H1 (cell line): Measurements from ENCODE around the gene CSNK1A1. TPM values are rescaled to one million over a fixed set of nuclear protein-coding genes. Genes with fewer than 3 reads are reported as not detected.

ENCODE experiments used
- CTCF ChIA-PET: fragments of 300-600 bp; sonication (Branson Sonifier 250); formaldehyde crosslinking; loops from one replicate; lab custom pipeline; 2021; ENCODE audit not compliant: partially characterized antibody; lab: Charles Lee
- POLR2A ChIA-PET: fragments of 300-600 bp; sonication (Branson Sonifier 250); formaldehyde crosslinking; loops from one replicate; lab custom pipeline; 2021; ENCODE audit warnings: inconsistent platforms; ENCODE audit not compliant: partially characterized antibody; lab: Charles Lee
- DNase-seq, 2 experiments: peaks; one replicate each; pipeline versions ENCODE4 v3.0.0 to v3.0.0-alpha.2; 2010 to 2022; ENCODE audit warnings: low spot score in 2 of 2, low read depth in 1 of 2, mixed read lengths in 1 of 2
- FAIRE-seq: peaks from 2 replicates; lab custom pipeline; 2011; peaks lifted over from hg19 to GRCh38; lab: Jason Lieb, UNC
- H2AFZ ChIP-seq: 2 replicates; pipeline ENCODE4 v1.8.1; 2012; ENCODE audit warnings: low read length, inconsistent platforms
- H2AK5ac ChIP-seq: 2 replicates; pipeline ENCODE4 v1.6.1; 2013; ENCODE audit warnings: low read depth, low read length
- H2BK120ac ChIP-seq: replicated peaks from 2 replicates; pipeline ENCODE3; 2013; ENCODE audit warnings: low read depth, low read length, inconsistent platforms
- H2BK12ac ChIP-seq: 2 replicates; pipeline ENCODE4 v1.6.1; 2013; ENCODE audit warnings: low read depth, low read length
- H2BK15ac ChIP-seq: 2 replicates; pipeline ENCODE4 v1.6.1; 2013; ENCODE audit warnings: low read length
- H2BK20ac ChIP-seq: 2 replicates; pipeline ENCODE4 v1.6.1; 2013; ENCODE audit warnings: low read length
- H2BK5ac ChIP-seq: 2 replicates; pipeline ENCODE4 v1.6.1; 2013; ENCODE audit warnings: low read depth, low read length
- H3K14ac ChIP-seq: 2 replicates; pipeline ENCODE4 v1.6.1; 2013; ENCODE audit warnings: inconsistent platforms; ENCODE audit not compliant: insufficient read length
- H3K18ac ChIP-seq: 2 replicates; pipeline ENCODE4 v1.6.1; 2013; ENCODE audit warnings: low read length; ENCODE audit errors: extremely low read depth
- H3K23ac ChIP-seq: 2 replicates; pipeline ENCODE4 v1.6.1; 2013; ENCODE audit warnings: inconsistent platforms; ENCODE audit not compliant: insufficient read length
- H3K23me2 ChIP-seq: 2 replicates; pipeline ENCODE4 v1.6.1; 2013; ENCODE audit warnings: low read depth, low read length
- H3K27ac ChIP-seq: 2 replicates; pipeline ENCODE4 v1.6.1; 2011; ENCODE audit warnings: low read depth, low read length, inconsistent platforms
- H3K27me3 ChIP-seq, 4 experiments: replicated peaks in 1 of 4; 1 replicate in 1 of 4; 2 replicates in 3 of 4; pipeline versions ENCODE4 v1.6.1 to v1.8.1; 2011 to 2013; ENCODE audit warnings: low read length in 3 of 4, mild to moderate bottlenecking in 3 of 4, inconsistent platforms in 2 of 4, mixed read lengths in 2 of 4, moderate library complexity in 1 of 4; ENCODE audit not compliant: control insufficient read depth in 3 of 4, insufficient read depth in 3 of 4; ENCODE audit errors: extremely low read depth in 1 of 4
- H3K36me3 ChIP-seq, 4 experiments: 2 replicates each; pipeline versions ENCODE4 v1.6.1 to v1.8.1; 2011 to 2013; ENCODE audit warnings: mild to moderate bottlenecking in 4 of 4, low read length in 3 of 4, moderate library complexity in 2 of 4, control low read depth in 1 of 4, inconsistent platforms in 1 of 4; ENCODE audit not compliant: insufficient read depth in 4 of 4, control insufficient read depth in 2 of 4
- H3K4ac ChIP-seq: replicated peaks from 2 replicates; pipeline ENCODE3; 2013; ENCODE audit warnings: low read length, low read depth, mixed read lengths, inconsistent platforms; ENCODE audit not compliant: insufficient read length
- H3K4me1 ChIP-seq, 4 experiments: replicated peaks in 1 of 4; 1 replicate in 1 of 4; 2 replicates in 3 of 4; pipeline versions ENCODE4 v1.6.1 to v1.8.1; 2011 to 2013; ENCODE audit warnings: low read length in 3 of 4, inconsistent platforms in 2 of 4, mixed read lengths in 1 of 4; ENCODE audit not compliant: insufficient read depth in 4 of 4, control insufficient read depth in 3 of 4
- H3K4me2 ChIP-seq, 2 experiments: 2 replicates each; pipeline versions ENCODE4 v1.6.1 to v1.8.1; 2011 to 2013; ENCODE audit warnings: low read depth in 2 of 2, low read length in 2 of 2, control low read depth in 1 of 2, inconsistent platforms in 1 of 2, mild to moderate bottlenecking in 1 of 2; ENCODE audit not compliant: insufficient read depth in 1 of 2
- H3K4me3 ChIP-seq, 4 experiments: fragments of 200-600, 300-600 bp in 1 of 4; sonication (generic), shearing (Covaris generic), sonication (Bioruptor Twin) in 1 of 4; 2 replicates each; pipeline versions ENCODE4 v1.5.1 to v1.8.1; 2011 to 2016; ENCODE audit warnings: low read length in 4 of 4, low read depth in 3 of 4, control low read depth in 2 of 4, inconsistent platforms in 2 of 4, mild to moderate bottlenecking in 2 of 4, mixed read lengths in 1 of 4, moderate library complexity in 1 of 4; ENCODE audit not compliant: insufficient read depth in 2 of 4; ENCODE audit errors: extremely low read depth in 1 of 4
- H3K56ac ChIP-seq: replicated peaks from 2 replicates; pipeline ENCODE3; 2013; ENCODE audit warnings: low read depth, mild to moderate bottlenecking, mixed read lengths, low read length, inconsistent platforms; ENCODE audit not compliant: insufficient read length
- H3K79me1 ChIP-seq: 2 replicates; pipeline ENCODE4 v1.6.1; 2013; ENCODE audit warnings: low read depth, low read length, control low read depth
- H3K79me2 ChIP-seq, 2 experiments: 2 replicates each; pipeline versions ENCODE4 v1.6.1 to v1.8.1; 2012 to 2013; ENCODE audit warnings: low read length in 2 of 2, mild to moderate bottlenecking in 2 of 2, inconsistent platforms in 1 of 2; ENCODE audit not compliant: insufficient read depth in 2 of 2, control insufficient read depth in 1 of 2
- H3K9ac ChIP-seq, 4 experiments: replicated peaks in 1 of 4; 1 replicate in 1 of 4; 2 replicates in 3 of 4; pipeline versions ENCODE4 v1.6.1 to v1.8.1; 2011 to 2013; ENCODE audit warnings: low read depth in 3 of 4, low read length in 3 of 4, control low read depth in 2 of 4, mild to moderate bottlenecking in 2 of 4, moderate library complexity in 2 of 4, inconsistent platforms in 1 of 4; ENCODE audit errors: extremely low read depth in 1 of 4
- H3K9me3 ChIP-seq, 2 experiments: 2 replicates each; pipeline versions ENCODE4 v1.6.1 to v1.8.1; 2012 to 2013; ENCODE audit warnings: mild to moderate bottlenecking in 2 of 2, moderate library complexity in 2 of 2, control low read depth in 1 of 2, inconsistent platforms in 1 of 2, low read depth in 1 of 2, low read length in 1 of 2, mixed read lengths in 1 of 2; ENCODE audit not compliant: insufficient read depth in 2 of 2
- H4K20me1 ChIP-seq, 2 experiments: replicated peaks in 1 of 2; 2 replicates each; pipeline versions ENCODE3 to v1.8.1; 2011 to 2013; ENCODE audit warnings: inconsistent platforms in 2 of 2, low read length in 2 of 2, mild to moderate bottlenecking in 1 of 2; ENCODE audit not compliant: insufficient read depth in 2 of 2, control insufficient read depth in 1 of 2
- H4K5ac ChIP-seq: 2 replicates; pipeline ENCODE4 v1.6.1; 2013; ENCODE audit warnings: low read length, low read depth, mixed read lengths, inconsistent platforms; ENCODE audit not compliant: insufficient read length
- H4K8ac ChIP-seq: 2 replicates; pipeline ENCODE4 v1.8.0; 2013; ENCODE audit warnings: mild to moderate bottlenecking, moderate library complexity, low read length, inconsistent platforms; ENCODE audit not compliant: insufficient read depth; ENCODE audit errors: extremely low read depth
- H4K91ac ChIP-seq: replicated peaks from 2 replicates; pipeline ENCODE3; 2013; ENCODE audit warnings: low read length, mixed read lengths, inconsistent platforms; ENCODE audit not compliant: insufficient read length
- ATF3 ChIP-seq: IDR thresholded peaks from 2 replicates; pipeline ENCODE4 v1.6.1; 2011; ENCODE audit warnings: low read depth, mild to moderate bottlenecking, low read length; ENCODE audit not compliant: insufficient read depth
- CBX5 ChIP-seq: fragments of 300-800, 300-1000 bp; sonication (generic); IDR thresholded peaks from 2 replicates; pipeline ENCODE4 v1.7.1; 2016; ENCODE audit warnings: antibody characterized with exemption, low read length, low read depth
- CHD1 ChIP-seq: IDR thresholded peaks from 2 replicates; pipeline ENCODE4 v1.6.1; 2012; ENCODE audit warnings: low read depth, low read length, improper control_type of control experiment
- HDAC2 ChIP-seq, 2 experiments: fragments of 300-600 bp in 1 of 2; sonication (generic) in 1 of 2; IDR thresholded peaks; 2 replicates each; pipeline ENCODE4 v1.6.1; 2011 to 2012; ENCODE audit warnings: low read depth in 2 of 2, low read length in 2 of 2, mild to moderate bottlenecking in 2 of 2, moderate library complexity in 2 of 2, borderline replicate concordance in 1 of 2, inconsistent platforms in 1 of 2
- HDAC6 ChIP-seq: IDR thresholded peaks from one replicate; pipeline ENCODE4 v1.7.1; 2012; ENCODE audit warnings: low read depth, mild to moderate bottlenecking, inconsistent platforms, low read length, moderate library complexity
- JUN ChIP-seq: IDR thresholded peaks from 2 replicates; pipeline ENCODE4 v1.6.1; 2011; ENCODE audit warnings: low read depth, mild to moderate bottlenecking, improper control_type of control experiment, low read length
- KDM4A ChIP-seq: IDR thresholded peaks from one replicate; pipeline ENCODE4 v1.7.1; 2012; ENCODE audit warnings: low read depth, mild to moderate bottlenecking, moderate library complexity, low read length, inconsistent platforms; ENCODE audit not compliant: severe bottlenecking
- NANOG ChIP-seq: IDR thresholded peaks from 2 replicates; pipeline ENCODE4 v1.6.1; 2011; ENCODE audit warnings: low read length, low read depth, mild to moderate bottlenecking, inconsistent platforms; ENCODE audit not compliant: insufficient read depth, poor library complexity, severe bottlenecking
- NRF1 ChIP-seq: IDR thresholded peaks from 2 replicates; pipeline ENCODE4 v1.6.1; 2011; ENCODE audit warnings: mild to moderate bottlenecking, low read depth, low read length, improper control_type of control experiment
- POLR2AphosphoS5 ChIP-seq: IDR thresholded peaks from 2 replicates; pipeline ENCODE4 v1.6.1; 2011; ENCODE audit warnings: low read depth, low read length
- TBP ChIP-seq: IDR thresholded peaks from 2 replicates; pipeline ENCODE4 v1.6.1; 2011; ENCODE audit warnings: low read depth, low read length, improper control_type of control experiment
- TCF12 ChIP-seq: IDR thresholded peaks from 2 replicates; pipeline ENCODE4 v1.6.1; 2011; ENCODE audit warnings: low read depth, mild to moderate bottlenecking, low read length
- WGBS, 2 experiments: shearing (Covaris generic) in 1 of 2; methylation state at CpG; one replicate each; pipeline versions ENCODE4 v1.1.6 to v1.1.7; 2013 to 2015; ENCODE audit warnings: low lambda C conversion rate in 2 of 2, mixed read lengths in 2 of 2, inconsistent platforms in 1 of 2, low coverage in 1 of 2, missing lambda C conversion rate in 1 of 2; ENCODE audit not compliant: insufficient replicate concordance in 2 of 2, insufficient coverage in 1 of 2, insufficient read length in 1 of 2; ENCODE audit errors: extremely low coverage in 1 of 2, missing lambda C conversion rate in 1 of 2; 5-methylcytosine and 5-hydroxymethylcytosine counted together
- polyA plus RNA-seq, 7 experiments: library from polyadenylated mRNA; depleted of rRNA in 3 of 7; stranded (reverse) in 5 of 7; unstranded in 2 of 7; fragments of >200 nt in 5 of 7; fragments of 200-250 nt in 2 of 7; gene quantifications; 1 replicate in 5 of 7; 2 replicates in 1 of 7; 4 replicates in 1 of 7; pipeline versions ENCODE4 v1.2.1 to v1.2.3, GENCODE V29; 2011 to 2013; ENCODE audit warnings: missing spikeins in 2 of 7, mixed read lengths in 2 of 7
- total RNA-seq: library from RNA; stranded (reverse); fragmentation: NEBNext Ultra II Directional; extraction: Animal tissue kit (Norgen Biotek cat#: 25700); gene quantifications from 2 replicates; pipeline ENCODE4 v1.2.1, GENCODE V29; 2021

The CSNK1A1 gene
- total and polyA plus RNA-seq, 2 of the 8 experiments (the other 6 are each of a cell fraction or from before 2014, with no cell fraction given) = 61.2 to 244 TPM

GRCh38 chr5:149457393-149457763, 93.9 kb downstream of the CSNK1A1 start:
- Histone ChIP-seq H3K27me3 (no peaks in the 10 kb centered on the region), H3K9me3 (no peaks in the 10 kb centered on the region), H3K36me3 (no peaks in the 10 kb centered on the region), H2AFZ (no peak overlapping the region), H3K4me2 (no peak overlapping the region), H3K4me1 (peaks cover 0 to 7% (median 3%) of the 10 kb centered on the region in 4 experiments; a peak in 4 of 7 replicates), H2BK120ac (no peak overlapping the region), H3K23ac (no peak overlapping the region), H3K27ac (no peak overlapping the region), H4K91ac (no peak overlapping the region), H3K79me2 (no peaks in the 10 kb centered on the region), H4K5ac (no peak overlapping the region), H3K4ac (no peak overlapping the region), H3K23me2 (no peaks in the 10 kb centered on the region), H4K8ac (no peak overlapping the region), H2AK5ac (no peak overlapping the region), H3K9ac (no peak overlapping the region), H3K18ac (no peak overlapping the region), H3K14ac (no peak overlapping the region), H2BK5ac (no peak overlapping the region), H2BK12ac (no peak overlapping the region), H2BK15ac (no peak overlapping the region), H4K20me1 (no peaks in the 10 kb centered on the region), H2BK20ac (no peak overlapping the region), H3K56ac (no peak overlapping the region), H3K4me3 (no peak overlapping the region), H3K79me1 (no peaks in the 10 kb centered on the region)
- CTCF ChIA-PET = interaction anchor here (1.0 to 7.9 kb wide), 4 partner anchors 12 to 24 kb away, joined by 3 to 90 read pairs (median 3); no protein-coding TSS in a partner anchor
- POLR2A ChIA-PET = no interaction called here
- DNase-seq = no peak
- WGBS, 2 experiments = 85% methylated on average over 5 of the region's 5 CpGs; no CpG with 5 or more reads in 1 of the 2 experiments
- FAIRE-seq = no peak
- TF ChIP-seq HDAC6 (no peak), NRF1 (no peak), HDAC2 (IDR thresholded peaks at IDR 0.05; ENCODE audit: borderline replicate concordance in 1 of 2, low read depth in 2 of 2, low read length in 2 of 2) (no peak), CHD1 (no peak), CBX5 (no peak), TCF12 (no peak), TBP (no peak), KDM4A (no peak), NANOG (no peak), JUN (no peak), ATF3 (no peak), POLR2AphosphoS5 (no peak)
